ENCODE data around the gene TMEM132D. TPM values are rescaled to one million over a fixed set of nuclear protein-coding genes. Genes with fewer than 3 reads are reported as not detected.
A peak's percentile ranks its signal among the peaks of the same experiment; 100 is the strongest.

TMEM132D gene
- total RNA-seq, 1 experiment from 2014 or later: 0.26 TPM

GRCh38 chr12:129393357-129393937 lies 510.4 kb downstream of the TMEM132D start:
- no peak overlapping the region for H3K4me3 ChIP-seq
- no peaks in the 10 kb centered on the region for H3K27me3 ChIP-seq
- H3K27ac ChIP-seq: no peak overlapping the region
- no peaks in the 10 kb centered on the region for H3K4me1 ChIP-seq
- DNase-seq: no peak
- H3K9me3 ChIP-seq (replicated peaks): no peaks in the 10 kb centered on the region
- H3K36me3 ChIP-seq: no peaks in the 10 kb centered on the region

- no peak overlapping the region for H3K27ac ChIP-seq
- H3K4me1 ChIP-seq: no peaks in the 10 kb centered on the region
- DNase-seq: no peak
- no peaks in the 10 kb centered on the region for H3K27me3 ChIP-seq
- H3K36me3 ChIP-seq: no peaks in the 10 kb centered on the region
- H3K9me3 ChIP-seq (replicated peaks): no peaks in the 10 kb centered on the region
- no peak overlapping the region for H3K4me3 ChIP-seq
These were observed 518.2 kb downstream of the TMEM132D start for GRCh38 chr12:129385637-129385990.

DNA sequence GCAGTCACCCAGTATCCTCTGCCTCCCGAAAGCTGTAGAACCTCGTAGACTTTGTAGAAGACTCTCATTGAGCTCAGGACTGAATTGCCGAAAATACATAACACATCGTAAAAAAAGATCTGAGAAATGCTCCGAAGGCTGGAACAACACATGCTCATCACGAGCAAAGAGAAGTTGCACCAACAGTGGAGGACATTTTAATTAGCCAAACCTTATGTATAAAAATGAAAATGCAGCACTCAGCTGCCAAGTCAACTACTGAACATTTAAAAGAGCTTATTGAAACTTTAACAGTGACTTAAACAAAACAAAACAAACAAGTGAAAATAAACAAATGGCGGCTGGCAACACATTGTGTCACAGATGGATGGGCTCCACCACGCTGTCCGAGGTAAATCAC lies 519.9 kb downstream of the TMEM132D start:
- Histone ChIP-seq H3K36me3 (no peaks in the 10 kb centered on the region), H3K27ac (no peak overlapping the region), H3K4me1 (no peaks in the 10 kb centered on the region), H3K4me3 (no peak overlapping the region), H3K27me3 (no peaks in the 10 kb centered on the region), H3K9me3 (replicated peaks) (no peaks in the 10 kb centered on the region)
- no peak for DNase-seq

DNA sequence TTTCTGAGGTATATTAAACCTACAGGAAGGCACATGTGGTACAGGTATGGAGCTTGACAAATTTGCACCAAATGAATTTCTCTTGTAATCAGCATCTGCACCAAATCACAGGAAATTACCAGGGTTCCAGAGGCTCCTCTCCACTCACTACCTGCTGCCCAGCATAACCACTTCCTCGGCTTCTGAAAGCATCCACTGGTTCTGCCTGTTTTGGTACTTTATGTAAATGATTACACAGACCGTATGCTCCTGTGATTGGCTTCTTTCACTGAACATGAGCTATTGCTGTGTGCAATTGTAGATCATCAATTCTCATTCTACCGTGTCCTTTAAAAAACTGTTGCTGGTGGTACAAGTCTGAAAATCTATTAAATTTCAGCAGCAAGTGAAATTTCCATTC lies 522.1 kb downstream of the TMEM132D start:
- Histone ChIP-seq H3K4me3 (no peak overlapping the region), H3K9me3 (replicated peaks) (no peaks in the 10 kb centered on the region), H3K36me3 (no peaks in the 10 kb centered on the region), H3K4me1 (no peaks in the 10 kb centered on the region), H3K27me3 (no peaks in the 10 kb centered on the region), H3K27ac (no peak overlapping the region)
- DNase-seq: no peak

GRCh38 chr12:129379076-129379804 lies 524.6 kb downstream of the TMEM132D start:
- Histone ChIP-seq H3K36me3 (no peaks in the 10 kb centered on the region), H3K27ac (no peak overlapping the region), H3K9me3 (replicated peaks) (no peaks in the 10 kb centered on the region), H3K27me3 (no peaks in the 10 kb centered on the region), H3K4me1 (no peaks in the 10 kb centered on the region), H3K4me3 (no peak overlapping the region)
- DNase-seq: no peak

- Histone ChIP-seq H3K27ac (no peak overlapping the region), H3K9me3 (replicated peaks) (no peaks in the 10 kb centered on the region), H3K4me3 (no peak overlapping the region), H3K27me3 (no peaks in the 10 kb centered on the region), H3K36me3 (no peaks in the 10 kb centered on the region), H3K4me1 (no peaks in the 10 kb centered on the region)
- no peak for DNase-seq
These were observed 525.3 kb downstream of the TMEM132D start for GRCh38 chr12:129378496-129378895.

DNA sequence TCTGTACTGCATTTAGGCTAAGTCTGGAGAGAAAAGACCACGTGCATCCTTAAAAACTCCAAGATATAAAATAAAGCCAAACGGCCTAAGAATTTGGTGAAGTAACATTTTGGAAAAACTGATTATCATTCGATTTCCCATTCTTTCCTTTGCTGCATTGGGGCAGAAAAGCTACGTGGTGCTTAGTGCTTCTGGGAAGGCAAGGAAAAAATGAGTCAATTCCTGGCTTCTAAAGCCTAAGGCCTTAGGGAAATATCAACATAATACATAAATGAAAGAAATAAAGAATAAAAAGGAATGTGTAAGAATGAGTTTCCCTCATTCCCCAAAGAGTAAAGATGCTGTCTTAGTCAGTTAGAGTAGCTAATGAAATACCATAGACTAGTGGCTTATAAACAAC lies 530.1 kb downstream of the TMEM132D start:
- H3K27me3 ChIP-seq: no peaks in the 10 kb centered on the region
- no peaks in the 10 kb centered on the region for H3K9me3 ChIP-seq (replicated peaks)
- no peaks in the 10 kb centered on the region for H3K4me1 ChIP-seq
- no peaks in the 10 kb centered on the region for H3K36me3 ChIP-seq
- H3K27ac ChIP-seq: no peak overlapping the region
- no peak for DNase-seq
- no peak overlapping the region for H3K4me3 ChIP-seq

- Histone ChIP-seq H3K4me1 (no peaks in the 10 kb centered on the region), H3K4me3 (no peak overlapping the region), H3K27ac (no peak overlapping the region), H3K27me3 (no peaks in the 10 kb centered on the region), H3K9me3 (replicated peaks) (no peaks in the 10 kb centered on the region), H3K36me3 (no peaks in the 10 kb centered on the region)
- no peak for DNase-seq
These were observed 530.9 kb downstream of the TMEM132D start for GRCh38 chr12:129372876-129373275.

DNA sequence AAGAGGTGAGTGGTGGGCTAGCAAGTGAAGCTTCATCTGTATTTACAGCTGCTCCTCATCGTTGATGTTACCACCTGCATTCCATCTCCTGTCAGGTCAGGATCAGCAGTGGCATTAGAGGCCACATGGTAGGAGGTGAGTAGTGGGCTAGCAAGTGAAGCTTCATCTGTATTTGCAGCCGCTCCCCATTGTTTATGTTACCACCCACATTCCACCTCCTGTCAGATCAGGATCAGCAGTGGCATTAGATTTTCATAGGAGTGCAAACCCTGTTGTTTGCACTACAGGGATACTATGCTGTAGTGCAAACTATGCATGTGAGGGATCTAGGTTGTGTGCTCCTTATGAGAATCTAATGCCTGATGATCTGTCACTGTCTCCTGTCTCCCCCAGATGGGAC lies 531.5 kb downstream of the TMEM132D start:
- Histone ChIP-seq H3K9me3 (replicated peaks) (no peaks in the 10 kb centered on the region), H3K4me3 (no peak overlapping the region), H3K4me1 (no peaks in the 10 kb centered on the region), H3K36me3 (no peaks in the 10 kb centered on the region), H3K27ac (no peak overlapping the region), H3K27me3 (no peaks in the 10 kb centered on the region)
- DNase-seq: no peak

GRCh38 chr12:129371268-129371667 lies 532.6 kb downstream of the TMEM132D start:
- no peaks in the 10 kb centered on the region for H3K36me3 ChIP-seq
- no peaks in the 10 kb centered on the region for H3K4me1 ChIP-seq
- DNase-seq: no peak
- no peak overlapping the region for H3K27ac ChIP-seq
- no peaks in the 10 kb centered on the region for H3K27me3 ChIP-seq
- no peaks in the 10 kb centered on the region for H3K9me3 ChIP-seq (replicated peaks)
- no peak overlapping the region for H3K4me3 ChIP-seq

DNA sequence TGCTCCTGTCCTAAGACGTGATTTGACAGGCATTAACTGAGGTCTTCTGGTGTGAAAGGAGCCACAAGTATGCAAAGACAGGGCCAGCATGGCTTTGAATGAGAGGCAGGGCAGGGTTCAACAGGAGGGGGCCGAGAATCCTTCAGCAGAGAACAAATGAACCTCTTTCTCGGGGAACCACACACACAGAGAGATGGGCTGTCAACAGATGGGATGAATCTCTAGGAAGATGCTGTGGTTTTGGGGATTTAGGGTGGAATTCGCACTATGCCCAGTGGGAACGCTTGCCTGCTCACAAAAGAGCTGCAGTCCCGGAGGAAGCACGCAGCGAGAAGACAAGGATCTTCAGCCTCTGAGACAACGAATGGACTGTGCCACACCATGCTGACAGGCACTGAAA lies 537.2 kb downstream of the TMEM132D start:
- Histone ChIP-seq H3K36me3 (no peaks in the 10 kb centered on the region), H3K27me3 (no peaks in the 10 kb centered on the region), H3K4me1 (no peaks in the 10 kb centered on the region)

GRCh38 chr12:129363041-129363440 lies 540.8 kb downstream of the TMEM132D start:
- DNase-seq: no peak
- Histone ChIP-seq H3K27me3 (no peaks in the 10 kb centered on the region), H3K4me1 (no peaks in the 10 kb centered on the region), H3K9me3 (replicated peaks) (no peaks in the 10 kb centered on the region), H3K4me3 (no peak overlapping the region), H3K27ac (no peak overlapping the region), H3K36me3 (no peaks in the 10 kb centered on the region)

More for the DNA sequence above, 537.2 kb downstream of the TMEM132D start:
- Histone ChIP-seq H3K4me3 (no peak overlapping the region), H3K9me3 (replicated peaks) (no peaks in the 10 kb centered on the region), H3K27ac (no peak overlapping the region)
- peak; percentile 38 to 57 for DNase-seq

DNA sequence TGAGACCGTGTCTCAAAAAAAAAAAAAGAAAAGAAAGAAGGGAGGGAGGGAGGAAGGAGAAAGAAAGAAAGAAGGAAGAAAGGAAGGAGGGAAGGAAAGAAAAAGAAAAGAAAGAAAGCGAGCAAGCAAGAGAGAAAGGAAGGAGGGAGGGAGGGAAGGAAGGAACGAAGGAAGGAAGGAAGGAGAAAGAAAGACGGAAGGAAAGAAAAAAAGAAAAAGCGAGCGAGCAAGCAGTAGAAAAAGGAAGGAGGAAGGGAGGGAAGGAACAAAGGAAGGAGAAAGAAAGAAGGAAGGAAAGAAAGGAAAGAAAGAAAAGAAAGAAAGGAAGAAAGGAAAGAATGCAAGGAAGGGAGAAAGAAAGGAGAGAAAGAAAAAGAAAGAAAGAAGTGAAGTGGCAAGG lies 546.6 kb downstream of the TMEM132D start:
- Histone ChIP-seq H3K27ac (no peak overlapping the region), H3K9me3 (replicated peaks) (no peaks in the 10 kb centered on the region), H3K27me3 (no peaks in the 10 kb centered on the region), H3K4me1 (no peaks in the 10 kb centered on the region), H3K36me3 (no peaks in the 10 kb centered on the region), H3K4me3 (no peak overlapping the region)
- no peak for DNase-seq

- no peaks in the 10 kb centered on the region for H3K9me3 ChIP-seq (replicated peaks)
- no peaks in the 10 kb centered on the region for H3K27me3 ChIP-seq
- no peaks in the 10 kb centered on the region for H3K36me3 ChIP-seq
- H3K4me3 ChIP-seq: no peak overlapping the region
- DNase-seq: no peak
- H3K27ac ChIP-seq: no peak overlapping the region
- H3K4me1 ChIP-seq: no peaks in the 10 kb centered on the region
These were observed 552.3 kb downstream of the TMEM132D start for GRCh38 chr12:129351481-129351880.

DNA sequence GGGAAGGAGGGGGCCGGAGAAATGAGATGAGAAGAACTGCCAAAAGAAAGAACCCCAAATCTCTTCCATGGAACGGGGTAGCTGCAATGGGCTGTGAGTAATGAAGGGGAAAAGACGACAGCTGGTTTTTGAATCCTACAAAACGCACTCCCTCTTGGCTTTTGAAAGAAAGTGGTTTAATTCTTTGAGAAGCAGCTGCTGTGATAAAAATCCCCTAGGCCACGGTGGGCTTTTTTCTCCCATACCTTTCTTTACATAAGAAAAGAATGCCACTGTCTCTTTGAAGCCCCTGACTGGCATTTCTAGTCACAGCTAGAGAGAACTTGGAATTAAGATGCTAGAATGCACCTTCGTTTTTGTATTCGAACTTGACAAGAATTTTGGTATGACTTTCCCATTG lies 564.5 kb downstream of the TMEM132D start:
- no peak for DNase-seq
- Histone ChIP-seq H3K36me3 (no peaks in the 10 kb centered on the region), H3K27ac (no peak overlapping the region), H3K4me1 (no peaks in the 10 kb centered on the region), H3K4me3 (no peak overlapping the region), H3K9me3 (replicated peaks) (no peaks in the 10 kb centered on the region), H3K27me3 (no peaks in the 10 kb centered on the region)

DNA sequence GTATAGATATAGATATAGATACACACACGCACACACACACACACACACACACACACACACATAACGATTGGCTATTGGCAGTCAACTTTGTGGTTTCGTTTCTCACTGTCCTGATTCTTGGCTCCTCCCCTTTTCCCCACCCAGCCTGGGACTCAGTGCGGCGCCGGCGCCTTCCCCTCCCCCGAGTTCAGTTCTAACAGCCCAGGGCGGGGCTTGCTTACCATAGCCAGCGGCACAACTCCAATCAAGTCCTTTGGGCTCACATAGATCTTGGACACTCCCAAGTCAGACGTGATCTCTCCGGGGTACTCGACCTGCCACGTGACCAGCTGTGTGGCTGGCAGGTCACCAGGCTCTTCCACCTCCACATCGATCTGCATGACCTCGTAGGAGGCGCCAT lies 566.4 kb downstream of the TMEM132D start:
- no peaks in the 10 kb centered on the region for H3K27me3 ChIP-seq
- DNase-seq: no peak

More for the DNA sequence above, 566.4 kb downstream of the TMEM132D start:
- Histone ChIP-seq H3K27ac (no peak overlapping the region), H3K4me3 (no peak overlapping the region), H3K4me1 (no peaks in the 10 kb centered on the region), H3K36me3 (no peaks in the 10 kb centered on the region), H3K9me3 (replicated peaks) (no peaks in the 10 kb centered on the region)

Measured in SJCRH30 (cell line).